KG1 (cell line): Measurements from ENCODE around the gene GAS6.
"Not testable (repeated sequence)": the region's sequence is repeated elsewhere in the genome, so short reads cannot be mapped to it uniquely, and the experiment has no call there.

Experiments
- DNase-seq: peaks from one replicate; lab custom pipeline; 2025; lab: John Stamatoyannopoulos, UW

GAS6 gene

DNA sequence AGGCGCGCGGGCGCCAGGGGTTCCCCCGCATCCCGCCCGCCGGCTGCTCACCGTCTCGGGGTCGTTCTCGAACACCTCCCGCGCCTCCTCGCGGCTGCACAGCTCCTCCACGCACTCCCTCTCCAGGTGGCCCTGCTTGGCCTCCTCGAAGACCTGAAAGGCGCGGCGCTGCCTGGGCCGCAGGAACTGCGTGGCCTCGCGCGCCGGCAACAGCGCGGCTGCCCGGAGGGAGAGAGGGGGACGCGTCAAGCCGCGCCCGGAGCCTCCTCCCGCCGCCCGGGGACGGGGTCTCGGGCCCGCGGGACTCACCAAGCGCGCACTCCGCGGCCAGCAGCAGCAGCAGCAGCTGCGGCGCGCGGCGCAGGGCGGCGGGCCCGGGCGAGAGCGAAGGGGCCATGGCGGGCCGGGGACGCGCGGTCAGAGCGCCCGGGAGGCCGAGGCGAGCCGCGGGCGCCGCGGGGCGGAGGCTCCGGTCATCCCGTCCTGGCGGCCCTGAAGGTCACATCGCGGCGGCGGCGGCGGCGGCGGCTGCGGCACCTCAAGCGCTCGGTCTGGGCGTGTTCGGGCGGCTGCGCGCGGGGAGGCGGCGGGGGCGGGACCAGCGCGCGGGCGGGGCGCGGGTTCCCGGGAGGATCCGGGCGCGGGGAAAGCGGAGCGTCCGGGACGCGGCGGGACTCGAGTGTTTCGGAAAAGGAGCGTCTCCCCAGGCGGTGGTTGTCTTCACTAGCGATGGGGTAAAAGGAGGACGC lies at the start of gene GAS6:
Gene GAS6 (minus strand): TSS at position 553 of the 749 bp plus-strand sequence. CDS start 156 bp downstream, at position 397.
- no peak for DNase-seq

DNA sequence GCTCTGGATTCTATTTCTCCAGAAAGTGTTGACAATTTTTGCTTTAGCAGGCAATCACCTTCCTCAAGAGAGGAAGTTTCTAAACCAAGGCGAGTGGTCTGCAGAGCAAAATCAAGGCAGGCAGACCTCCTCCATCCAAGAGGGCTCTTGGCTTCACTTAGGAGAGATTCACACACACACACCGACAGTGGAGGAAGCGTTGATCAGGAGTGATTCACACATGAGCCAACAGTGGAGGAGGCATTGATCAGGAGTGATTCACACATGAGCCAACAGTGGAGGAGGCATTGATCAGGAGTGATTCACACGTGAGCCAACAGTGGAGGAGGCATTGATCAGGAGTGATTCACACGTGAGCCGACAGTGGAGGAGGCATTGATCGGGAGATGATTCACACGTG lies 49.5 kb upstream of the GAS6 start:
- DNase-seq: not testable (repeated sequence)

DNA sequence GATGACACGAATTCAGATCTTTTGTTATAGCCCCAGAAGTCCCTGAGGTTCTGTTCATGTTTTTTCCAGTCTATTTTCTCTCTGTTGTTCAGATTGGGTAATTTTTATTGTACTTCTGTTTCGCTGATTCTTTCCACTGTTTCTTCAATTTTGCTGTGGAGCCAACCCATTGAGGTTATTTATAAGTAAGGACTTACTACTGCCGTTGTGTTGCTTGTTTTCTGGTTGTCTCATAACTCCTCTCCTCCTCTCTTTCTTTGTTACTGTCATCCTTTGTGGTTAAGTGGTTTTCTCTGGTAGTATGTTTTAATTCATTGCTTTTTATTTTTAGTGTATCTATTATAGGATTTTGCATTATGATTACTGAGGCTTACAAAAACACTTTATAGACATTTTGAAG lies 48.7 kb upstream of the GAS6 start:
- no peak for DNase-seq

DNA sequence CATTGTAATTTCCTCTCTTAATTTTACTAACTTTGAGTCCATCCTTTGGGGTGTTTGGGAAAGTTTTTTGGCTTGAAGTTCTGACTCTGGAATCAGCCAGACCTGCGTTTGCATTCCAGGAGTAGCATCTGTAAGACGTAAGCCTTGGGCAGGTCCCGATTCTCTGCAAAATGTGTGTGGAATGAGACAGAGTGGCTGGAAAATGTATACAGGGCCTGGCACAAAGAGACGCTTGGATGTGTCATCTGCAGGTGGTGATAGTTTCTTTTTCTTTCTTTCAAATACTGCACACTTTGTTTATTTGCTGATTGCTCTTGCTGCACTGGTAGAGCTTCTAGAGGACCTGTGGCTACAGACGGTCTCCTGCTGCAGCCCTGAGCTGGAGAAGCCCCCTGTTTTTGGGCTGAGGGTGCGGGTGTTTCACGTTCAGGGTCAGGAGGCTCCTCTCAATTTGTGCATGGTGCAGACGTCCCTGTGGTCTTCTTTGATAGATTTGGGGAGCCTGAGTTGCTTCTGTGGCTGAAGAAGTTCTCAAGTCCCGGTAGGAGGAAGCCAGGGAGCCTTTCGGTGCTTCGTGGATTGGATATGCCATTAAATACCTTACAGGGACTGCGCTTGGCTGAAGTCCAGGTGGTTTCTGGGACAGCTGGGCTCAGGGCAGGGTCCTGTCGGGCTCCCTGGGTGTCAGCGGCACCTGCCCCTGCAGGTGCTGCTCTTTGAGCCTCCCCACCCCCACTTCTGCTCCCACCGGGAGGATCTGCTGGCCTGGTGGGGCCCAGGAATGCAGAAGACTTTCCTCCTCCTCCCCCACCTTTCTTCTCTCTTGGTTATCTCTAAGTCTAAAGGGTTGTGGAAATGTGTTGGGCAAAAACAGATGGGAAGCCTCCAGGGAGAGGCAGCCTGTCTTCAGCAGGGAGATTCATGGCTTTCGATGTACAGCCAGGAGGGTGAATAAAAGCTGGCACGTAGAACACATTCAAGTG lies 44.0 kb upstream of the GAS6 start:
- no peak for DNase-seq

DNA sequence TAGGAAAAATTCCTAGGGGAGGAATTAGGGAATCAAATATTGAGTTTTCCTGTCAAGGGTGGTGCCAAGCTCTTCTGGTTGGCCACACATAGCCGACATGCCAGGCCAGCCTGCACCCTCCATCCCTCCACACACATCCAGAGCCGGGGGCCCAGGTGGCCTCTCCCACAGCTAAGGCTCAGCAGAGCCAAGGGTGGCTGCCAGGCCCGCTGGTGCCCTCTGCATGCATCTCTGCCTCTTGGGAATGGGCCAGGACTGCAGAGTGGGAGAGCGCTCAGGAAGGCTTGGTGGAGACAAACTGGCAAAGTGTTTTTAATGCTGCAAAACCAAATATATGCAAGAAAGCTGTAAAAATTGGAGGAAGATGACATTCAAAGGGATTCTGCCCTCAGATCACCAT lies 42.7 kb upstream of the GAS6 start:
- DNase-seq: no peak

DNA sequence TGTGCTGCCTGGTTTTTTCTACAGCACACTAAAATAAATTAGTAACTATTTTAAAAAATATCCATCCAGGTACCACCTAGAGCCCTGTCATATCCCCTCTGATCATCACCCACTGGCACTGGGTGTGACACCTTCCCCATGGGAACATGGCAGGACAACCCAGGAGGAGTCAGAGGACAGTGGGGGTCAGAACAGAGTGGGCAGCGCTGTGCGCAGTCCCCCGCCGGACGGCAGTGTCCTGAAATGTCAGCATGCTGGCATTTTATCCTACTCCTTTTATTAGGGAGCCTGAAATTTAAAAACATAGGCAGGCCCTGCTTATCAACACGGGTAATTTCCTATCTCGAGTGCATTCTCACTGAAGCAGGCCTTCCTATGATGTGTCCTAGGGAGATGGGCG lies 42.1 kb upstream of the GAS6 start:
- no peak for DNase-seq

DNA sequence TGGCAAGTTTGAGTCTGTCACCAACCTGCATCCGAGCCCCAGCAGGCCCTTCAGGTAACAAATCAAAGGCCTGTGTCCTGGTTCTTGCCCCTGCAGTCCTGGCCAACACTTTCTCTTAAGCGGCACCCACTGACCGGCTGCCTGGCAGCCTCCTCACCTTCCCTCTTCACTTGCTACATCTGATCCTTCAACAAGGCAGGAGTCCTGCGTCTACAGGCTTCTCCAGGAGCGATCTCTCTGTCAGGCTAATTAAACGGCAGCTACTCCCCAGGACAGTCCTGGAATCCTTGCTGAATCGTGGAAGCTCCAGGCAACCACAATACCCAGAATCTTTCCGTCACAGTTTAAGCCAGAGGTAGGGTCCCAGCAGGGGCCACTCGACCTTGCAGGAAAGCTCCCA lies 41.1 kb upstream of the GAS6 start:
- no peak for DNase-seq

DNA sequence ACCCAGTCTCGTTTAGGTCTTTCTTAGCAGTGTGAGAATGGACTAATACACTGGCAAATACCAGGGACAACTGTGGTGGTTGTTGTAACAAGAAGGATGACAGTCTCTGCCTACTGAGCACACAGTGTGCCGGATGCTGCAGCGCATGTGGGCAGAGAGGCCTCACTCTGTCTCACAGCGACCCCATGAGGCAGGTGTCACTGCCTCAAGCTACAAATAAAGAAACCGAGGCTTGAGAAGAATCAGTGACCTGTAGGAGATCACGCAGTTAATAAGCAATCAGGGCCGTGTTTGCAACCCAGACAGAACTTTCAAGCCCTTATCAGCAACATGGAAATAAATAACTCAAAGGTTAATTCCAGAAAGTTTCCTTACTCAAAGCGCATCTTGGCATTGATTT lies 40.5 kb upstream of the GAS6 start:
- no peak for DNase-seq

DNA sequence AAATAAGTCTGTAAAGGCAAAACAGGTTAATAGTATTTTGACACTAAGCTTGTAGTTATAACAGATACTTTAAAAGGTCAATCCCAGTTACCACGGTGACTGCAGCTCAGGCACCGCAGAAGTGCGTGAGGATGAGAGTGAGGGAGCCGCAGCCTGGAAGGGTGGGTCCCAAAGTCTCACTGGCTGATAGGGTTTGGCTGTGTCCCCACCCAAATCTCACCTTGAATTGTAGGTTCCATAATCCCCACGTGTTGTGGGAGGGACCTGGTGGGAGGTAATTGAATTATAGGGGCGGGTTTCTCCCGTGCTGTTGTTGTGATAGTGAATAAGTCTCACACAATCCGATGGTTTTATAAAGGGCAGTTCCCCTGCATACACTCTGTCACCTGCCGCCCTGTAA lies 40.0 kb upstream of the GAS6 start:
- no peak for DNase-seq

DNA sequence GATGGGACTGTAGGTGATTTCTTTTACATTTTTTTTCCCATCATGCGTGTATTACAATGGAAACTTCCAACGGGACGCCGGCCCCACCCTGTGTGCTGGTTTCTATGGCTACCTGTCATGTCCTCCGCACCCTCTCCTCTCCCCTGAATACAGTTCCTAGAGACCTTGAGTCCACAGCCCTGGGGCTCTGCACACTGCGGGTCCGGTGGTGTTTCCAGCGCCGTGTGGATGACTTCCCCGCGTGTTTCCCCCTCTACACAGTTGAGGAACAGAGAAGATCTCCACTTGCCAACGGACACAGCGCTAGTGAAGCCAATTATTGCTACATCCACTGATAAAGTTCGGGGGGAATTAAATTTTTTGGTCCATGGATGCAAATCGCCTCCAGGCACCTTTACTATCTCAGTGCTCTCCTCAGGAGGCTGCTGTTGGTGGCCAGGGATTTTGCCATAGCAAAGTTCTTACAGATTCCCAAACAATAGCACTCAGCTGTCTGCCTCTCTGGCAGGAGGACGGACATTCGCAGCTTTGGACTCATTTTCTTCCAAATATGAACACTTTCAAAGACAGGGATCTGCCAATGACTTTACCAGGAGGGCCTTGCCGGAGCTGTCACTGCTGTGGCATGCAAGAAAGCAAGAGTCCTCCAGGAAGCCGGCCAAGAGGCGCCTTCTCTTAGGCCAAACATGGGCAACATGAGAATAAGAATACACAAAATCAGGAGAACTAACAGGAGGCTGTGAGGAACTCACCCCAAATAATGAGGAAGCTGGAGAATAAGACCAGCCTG lies 39.3 kb upstream of the GAS6 start:
- DNase-seq: no peak

DNA sequence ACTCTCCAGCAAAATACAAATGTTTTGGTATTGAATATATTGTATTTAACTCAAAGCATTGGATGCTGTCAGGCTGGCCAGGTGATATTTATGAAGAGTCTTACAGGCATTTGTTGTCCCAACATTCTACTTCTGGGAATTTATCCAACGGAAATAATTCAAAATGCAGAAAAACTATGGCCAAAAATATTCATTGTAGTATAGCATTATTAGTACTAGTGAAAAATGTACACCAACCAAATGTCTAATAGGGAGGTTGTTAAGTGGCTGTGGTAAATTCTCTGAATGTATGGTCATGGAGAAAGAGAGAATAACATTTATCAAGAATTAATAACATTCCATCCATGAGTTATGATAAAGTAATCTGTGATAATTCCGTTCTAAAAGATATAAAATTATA lies 38.6 kb upstream of the GAS6 start:
- no peak for DNase-seq

DNA sequence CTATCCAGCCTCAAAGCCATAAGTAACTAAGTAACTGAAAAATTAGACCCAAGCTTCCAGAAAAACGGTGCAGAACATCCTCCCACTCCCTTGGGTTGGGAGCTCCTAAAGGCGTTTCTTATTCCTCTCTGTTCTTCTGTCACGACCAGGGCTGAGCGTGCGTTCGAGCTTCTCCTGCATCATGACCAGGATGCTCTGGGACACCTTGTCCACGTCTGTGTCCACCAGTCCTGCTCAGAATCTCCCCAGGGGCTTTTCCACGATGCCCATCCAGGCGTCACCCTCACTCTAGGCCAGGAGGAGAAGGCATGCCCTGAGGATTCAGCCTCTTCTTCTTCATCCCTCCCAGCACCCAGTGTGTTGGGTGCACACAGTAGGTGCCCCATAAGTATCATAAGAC lies 37.8 kb upstream of the GAS6 start:
- no peak for DNase-seq

DNA sequence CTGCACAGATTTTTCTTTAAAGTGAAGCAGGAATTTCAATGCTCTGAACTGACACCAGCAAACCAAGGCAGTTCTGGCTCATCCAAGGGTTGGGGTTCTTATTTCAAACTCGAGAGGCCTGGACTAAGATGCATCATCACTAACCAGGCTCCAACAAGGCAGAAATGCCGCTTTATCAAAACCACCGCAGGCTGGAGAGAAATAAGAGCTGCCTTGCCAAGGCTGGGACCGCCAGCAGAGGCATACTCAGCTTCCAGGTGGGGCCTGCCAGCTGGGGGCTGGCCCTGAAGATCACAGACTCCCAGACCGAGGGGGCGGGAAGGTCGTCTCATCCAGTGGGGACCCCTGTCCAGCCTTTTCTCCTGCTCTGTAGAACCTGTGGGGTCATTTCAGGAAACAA lies 37.4 kb upstream of the GAS6 start:
- DNase-seq: no peak

DNA sequence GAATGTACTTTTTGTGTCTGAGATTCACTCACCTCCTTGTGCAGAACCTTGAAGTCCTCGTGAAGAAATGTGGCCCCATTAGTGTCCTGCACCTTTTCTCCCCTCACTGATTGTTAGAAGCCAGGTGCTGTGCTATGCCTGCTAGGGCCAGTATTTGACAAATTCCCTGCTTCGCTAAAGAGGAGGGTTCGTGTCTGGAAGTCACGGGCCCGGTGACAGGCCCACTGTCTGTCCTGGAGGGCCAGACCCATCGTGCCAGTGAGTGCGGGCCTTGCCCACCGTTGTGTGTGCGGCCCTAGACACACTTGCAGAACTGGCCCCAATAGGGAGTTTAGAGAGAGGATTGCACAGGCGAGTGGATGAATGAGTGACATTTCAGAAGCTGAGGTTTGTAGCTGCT lies 36.8 kb upstream of the GAS6 start:
- no peak for DNase-seq

DNA sequence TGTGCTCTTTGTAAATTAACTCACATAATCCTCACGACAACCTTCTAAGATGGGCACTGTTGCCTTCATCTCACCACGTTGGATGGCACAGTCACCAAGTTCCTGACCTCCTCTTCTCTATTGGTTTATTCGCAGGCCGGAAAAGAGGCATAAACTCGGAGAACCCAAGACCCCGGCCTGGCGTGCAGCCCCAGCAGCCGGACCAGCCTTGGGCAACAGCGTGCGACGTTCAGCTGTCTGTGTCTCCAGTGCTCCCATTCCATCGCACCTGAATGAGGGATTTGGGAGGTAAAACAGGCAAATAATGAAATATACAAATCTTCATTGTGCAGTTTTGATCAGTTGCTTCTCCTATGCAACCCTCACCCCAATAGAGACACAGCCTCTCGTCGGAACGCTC lies 34.5 kb upstream of the GAS6 start:
- DNase-seq: no peak

DNA sequence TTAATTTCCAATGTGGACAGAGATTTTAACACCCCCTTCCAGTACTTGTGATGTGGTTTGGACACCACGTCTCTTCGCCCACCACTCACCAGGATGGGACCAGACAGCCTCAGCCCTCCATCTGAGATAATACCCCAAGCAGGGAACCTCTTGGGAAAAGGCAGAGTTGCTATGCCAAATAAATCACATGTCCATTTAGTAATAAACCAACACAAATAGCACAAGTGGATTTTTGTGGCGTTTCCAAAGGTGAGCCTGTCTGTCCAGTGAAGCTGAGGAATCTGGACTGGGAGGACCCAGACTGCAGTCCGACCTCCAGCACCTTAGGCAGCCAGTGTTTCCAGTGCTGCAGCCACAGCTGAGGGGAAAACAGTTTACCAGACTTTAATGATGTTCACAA lies 34.1 kb upstream of the GAS6 start:
- DNase-seq: no peak

DNA sequence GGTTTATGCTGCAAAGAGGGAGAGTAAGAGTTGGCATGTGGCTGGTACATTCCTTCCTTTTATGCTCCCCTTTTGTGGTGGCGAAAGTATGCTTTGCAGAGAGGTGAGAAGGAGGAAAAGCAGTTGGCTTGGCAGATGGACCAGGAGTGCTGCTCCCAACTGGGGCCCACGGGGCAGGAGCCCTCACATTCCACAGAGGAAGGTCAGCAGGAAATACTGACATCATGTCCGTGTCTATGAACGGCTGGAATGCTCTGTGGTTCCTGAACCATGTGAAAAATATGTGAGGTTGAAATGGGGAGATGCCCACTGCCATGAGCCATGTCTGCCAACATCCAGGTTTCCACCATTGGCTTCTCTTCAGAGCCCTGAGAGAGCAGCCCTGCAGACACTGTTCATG lies 33.3 kb upstream of the GAS6 start:
- DNase-seq: no peak

DNA sequence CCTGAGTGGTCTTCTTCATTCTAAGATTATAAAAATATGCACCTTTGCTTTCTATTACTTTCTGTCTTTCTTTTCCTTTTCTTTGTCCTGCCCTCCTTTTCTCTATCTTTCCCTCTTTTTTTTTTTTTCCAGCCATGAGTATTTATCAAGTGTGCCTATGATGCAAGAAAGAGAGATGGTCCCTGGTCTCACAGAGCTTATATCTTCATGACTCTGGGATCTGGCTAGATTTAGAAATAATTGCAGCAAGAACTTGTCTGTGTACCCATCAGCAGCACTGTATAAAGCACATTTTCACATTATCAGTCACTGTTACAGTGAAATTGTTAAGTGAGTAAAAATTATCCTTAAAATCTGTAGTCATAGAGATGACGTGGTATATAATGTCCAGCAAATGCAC lies 31.6 kb upstream of the GAS6 start:
- no peak for DNase-seq

DNA sequence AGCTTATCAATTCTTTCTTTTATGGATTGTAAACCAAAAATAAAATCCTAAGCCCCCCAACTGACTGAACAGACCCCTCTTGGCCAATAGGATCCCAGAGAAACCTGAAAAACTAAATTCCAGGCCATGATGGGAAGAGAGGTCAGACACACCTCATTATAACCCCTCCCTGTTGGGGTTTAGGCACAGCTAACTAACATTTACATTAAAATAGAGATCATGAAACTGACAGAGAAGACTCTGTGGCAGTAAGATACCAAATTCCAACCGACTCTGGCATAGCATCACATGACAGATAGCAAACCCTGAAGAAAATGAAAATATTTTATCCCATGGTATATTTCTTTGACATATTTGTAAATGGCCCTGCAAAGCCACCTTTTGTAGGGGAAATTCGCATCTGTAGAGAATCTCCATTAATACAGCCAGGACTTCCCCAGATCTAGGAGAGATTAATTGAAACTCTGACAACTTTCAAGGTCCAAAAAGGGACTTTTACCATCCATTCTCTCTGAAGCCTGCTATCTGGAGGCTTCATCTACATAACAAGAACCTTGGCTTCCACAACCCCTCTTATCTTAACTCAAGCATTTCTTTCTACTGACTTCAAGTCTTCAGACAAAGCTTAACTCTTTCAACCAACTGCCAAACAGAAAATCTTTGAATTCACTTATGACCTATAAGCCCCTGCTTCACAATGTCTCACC lies 27.1 kb upstream of the GAS6 start:
- DNase-seq: no peak

DNA sequence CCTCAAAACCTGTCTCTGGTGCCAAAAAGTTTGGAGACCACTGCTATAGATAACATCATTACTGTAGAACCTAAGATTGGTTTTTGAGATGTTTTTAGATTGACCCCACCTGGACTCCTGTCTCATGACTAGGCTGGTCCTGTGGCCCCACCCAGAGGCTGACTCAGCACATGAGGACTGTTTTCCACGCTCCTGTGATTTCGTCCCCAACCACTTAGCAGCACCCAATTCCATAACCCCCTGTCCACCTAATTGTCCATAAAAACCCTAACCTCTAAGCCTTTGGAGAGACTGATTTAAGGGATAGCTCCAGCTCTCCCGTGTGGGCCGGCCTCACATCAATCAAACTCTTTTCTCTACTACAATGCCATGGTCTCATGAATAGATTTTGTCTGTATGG lies 25.6 kb upstream of the GAS6 start:
- DNase-seq: no peak

DNA sequence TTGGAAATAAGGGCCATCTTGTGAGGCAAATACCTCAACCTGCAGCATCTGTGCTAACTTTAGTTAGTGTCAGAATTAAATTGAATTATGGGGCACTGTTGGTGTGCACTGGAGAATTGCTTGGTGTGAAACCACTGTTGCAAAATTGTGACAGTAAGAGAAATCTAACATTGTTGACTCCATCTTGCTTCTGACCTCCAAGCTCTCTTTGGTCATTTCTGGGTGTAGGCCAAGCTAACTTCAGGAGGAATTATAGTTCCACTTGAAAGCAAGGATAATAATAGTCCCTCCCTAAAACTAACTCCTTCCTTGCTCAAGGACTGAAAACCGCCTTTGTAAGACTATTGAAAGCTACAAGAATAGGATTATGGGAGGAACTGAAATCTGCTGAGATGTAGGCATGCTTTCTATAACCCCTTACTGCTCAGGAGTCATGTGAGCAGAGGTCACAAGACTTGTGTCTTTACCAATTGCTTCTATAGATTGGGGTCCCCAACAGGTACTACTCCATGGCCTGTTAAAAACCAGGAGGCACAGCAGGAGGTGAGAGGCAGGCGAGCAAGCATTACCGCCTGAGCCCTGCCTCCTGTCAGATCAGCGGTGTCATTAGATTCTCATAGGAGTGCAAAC lies 24.9 kb upstream of the GAS6 start:
- no peak for DNase-seq
